Measurements from ENCODE around the gene PLS1. TPM values are rescaled to one million over a fixed set of nuclear protein-coding genes. Genes with fewer than 3 reads are reported as not detected.

Gene PLS1
- total and polyA plus RNA-seq, 11 donors: 0.80 to 3.7 (median 1.7) TPM

DNA sequence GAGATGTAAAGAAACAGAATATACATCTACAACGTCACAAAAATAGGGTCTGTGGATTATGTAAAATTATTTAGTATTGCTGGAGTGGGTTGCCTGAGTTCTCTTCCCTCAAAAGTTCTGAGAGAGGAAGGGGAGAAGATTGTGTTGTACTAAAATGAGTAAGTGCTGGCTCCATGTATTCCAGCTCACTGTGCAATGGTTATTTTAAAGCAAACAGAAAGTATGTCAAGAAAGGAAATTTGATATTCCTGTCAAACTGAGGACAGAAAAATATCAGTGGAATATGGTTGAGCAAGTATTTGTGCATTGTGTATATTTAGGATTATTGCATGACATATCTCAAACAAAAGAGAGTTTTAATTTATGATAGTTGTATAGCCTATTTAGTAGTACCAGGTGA is 129.8 kb downstream of the PLS1 start:
- Histone ChIP-seq H3K36me3 (peaks cover 0 to 6% (median 0%) of the 10 kb centered on the region in 9 donors), H3K27me3 (peaks cover 0 to 14% (median 0%) of the 10 kb centered on the region in 9 donors), H3K4me1 (peaks cover 0 to 21% (median 6%) of the 10 kb centered on the region in 12 donors), H3K4me3 (peak overlapping the region in 1 of 12 donors; percentile 72), H3K27ac (no peak overlapping the region), H3K9me3 (peaks cover 0 to 4% (median 0%) of the 10 kb centered on the region in 12 donors)
- TF ChIP-seq CTCF (IDR thresholded peaks at IDR 0.05) (no peak), POLR2A (IDR thresholded peaks at IDR 0.05) (no peak)
- intact Hi-C loops (cut with DNase I): loop anchor here in 5 of 10 donors (10.0 kb wide), 4 partner anchors 131 to 279 kb away; partner anchors contain the start of genes U2SURP (in 2 of the 5) and PLS1 (in 1 of the 5)
- ATAC-seq (no peak), DNase-seq (no peak)
- 47 to 62% (median 59%) methylated on average over 1 of the region's 1 CpG for WGBS, 4 donors

DNA sequence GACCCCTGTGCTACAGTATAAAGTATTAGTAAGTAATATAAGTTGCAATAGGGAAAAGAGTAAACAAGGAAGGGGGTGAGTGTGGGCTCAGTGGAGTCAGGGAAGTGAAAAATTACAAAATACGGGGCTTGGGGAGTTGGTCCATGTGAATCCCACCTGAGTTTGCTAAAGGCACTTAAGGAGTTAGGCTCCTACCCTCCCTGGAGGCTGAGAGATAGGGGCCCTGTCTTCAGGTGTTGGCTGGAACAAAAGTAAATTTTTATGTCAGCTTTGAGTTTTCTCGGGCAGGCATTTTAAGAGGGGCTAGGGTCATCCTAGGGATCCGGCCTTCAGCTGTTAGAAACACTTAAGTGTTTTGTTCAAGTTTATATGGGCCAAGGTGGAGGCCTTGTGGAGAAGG is 135.9 kb downstream of the PLS1 start:
- WGBS, 4 donors: 93 to 97% (median 97%) methylated on average over 3 of the region's 3 CpGs
- TF ChIP-seq CTCF (IDR thresholded peaks at IDR 0.05) (no peak), POLR2A (IDR thresholded peaks at IDR 0.05) (no peak)
- H3K9me3 ChIP-seq: no peaks in the 10 kb centered on the region
- ATAC-seq (no peak), DNase-seq (no peak)
- H3K27ac ChIP-seq: no peak overlapping the region
- no peak overlapping the region for H3K4me3 ChIP-seq
- peaks cover 0 to 6% (median 0%) of the 10 kb centered on the region in 9 donors for H3K36me3 ChIP-seq
- H3K27me3 ChIP-seq: no peaks in the 10 kb centered on the region
- intact Hi-C loops (cut with DNase I): loop anchor here in 2 of 10 donors (10.0 kb wide), 1 partner anchor 273 kb away; the partner anchor contains the start of gene U2SURP (in 2 of the 2)
- H3K4me1 ChIP-seq: peaks cover 0 to 21% (median 6%) of the 10 kb centered on the region in 12 donors

GRCh38 chr3:142734834-142735233 is 138.6 kb downstream of the PLS1 start:
- no peaks in the 10 kb centered on the region for H3K9me3 ChIP-seq
- ATAC-seq (peak in 3 of 4 donors; percentile 49 to 75 (median 52)), DNase-seq (no peak)
- TF ChIP-seq POLR2A (IDR thresholded peaks at IDR 0.05): no peak
- no peak for TF ChIP-seq CTCF (IDR thresholded peaks at IDR 0.05)
- intact Hi-C loops (cut with DNase I): loop anchor here in 2 of 10 donors (10.0 kb wide), 1 partner anchor 270 kb away; the partner anchor contains the start of gene U2SURP (in 2 of the 2)
- H3K36me3 ChIP-seq: no peaks in the 10 kb centered on the region
- peaks cover 0 to 24% (median 6%) of the 10 kb centered on the region in 12 donors for H3K4me1 ChIP-seq
- peak overlapping the region in 1 of 12 donors; percentile 28 for H3K4me3 ChIP-seq
- peak overlapping the region in 10 of 12 donors; percentile 29 to 76 (median 56) for H3K27ac ChIP-seq
- 58 to 72% (median 64%) methylated on average over 2 of the region's 2 CpGs for WGBS, 4 donors
- no peaks in the 10 kb centered on the region for H3K27me3 ChIP-seq

DNA sequence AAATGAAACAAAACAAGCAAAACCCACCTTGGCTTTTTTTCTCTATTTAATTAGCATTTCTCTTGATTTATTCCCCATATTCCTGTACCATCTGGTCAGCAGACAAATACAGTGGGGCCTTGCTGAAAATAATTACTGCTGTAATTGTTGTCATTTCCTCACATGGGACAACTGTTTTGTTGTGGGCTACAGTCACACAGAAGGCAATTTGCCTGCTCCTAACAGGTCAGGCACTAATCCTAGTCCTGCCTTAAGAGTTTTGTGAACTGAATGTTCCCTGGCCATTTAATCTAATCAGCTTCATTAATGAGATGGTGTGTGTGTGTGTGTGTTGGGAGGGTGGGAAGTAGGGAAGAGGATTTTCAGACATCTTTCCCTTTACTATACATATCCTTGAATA is 139.3 kb downstream of the PLS1 start:
- intact Hi-C loops (cut with DNase I): loop anchor here in 2 of 10 donors (10.0 kb wide), 1 partner anchor 269 kb away; the partner anchor contains the start of gene U2SURP (in 2 of the 2)
- TF ChIP-seq CTCF (IDR thresholded peaks at IDR 0.05) (no peak), POLR2A (IDR thresholded peaks at IDR 0.05) (no peak)
- no peaks in the 10 kb centered on the region for H3K9me3 ChIP-seq
- H3K4me3 ChIP-seq: peak overlapping the region in 2 of 12 donors; percentile 3 to 28
- peak in 1 of 5 donors; percentile 30 for DNase-seq
- peak overlapping the region in 10 of 12 donors; percentile 29 to 76 (median 56) for H3K27ac ChIP-seq
- H3K27me3 ChIP-seq: no peaks in the 10 kb centered on the region
- no peaks in the 10 kb centered on the region for H3K36me3 ChIP-seq
- H3K4me1 ChIP-seq: peaks cover 0 to 24% (median 6%) of the 10 kb centered on the region in 12 donors
- peak; percentile 88 to 95 (median 90) for ATAC-seq

Measured in heart left ventricle (tissue), 16 donors.